HG03521 (cell line): Measurements from ENCODE around the gene ATOSB.

Experiments used
- ATAC-seq: cut with Tn5 transposase; IDR thresholded peaks from one replicate; pipeline ENCODE4 v1.9.1; 2021; ENCODE audit warnings: mild to moderate bottlenecking, moderate library complexity; ENCODE audit not compliant: unreplicated experiment

The ATOSB gene

DNA sequence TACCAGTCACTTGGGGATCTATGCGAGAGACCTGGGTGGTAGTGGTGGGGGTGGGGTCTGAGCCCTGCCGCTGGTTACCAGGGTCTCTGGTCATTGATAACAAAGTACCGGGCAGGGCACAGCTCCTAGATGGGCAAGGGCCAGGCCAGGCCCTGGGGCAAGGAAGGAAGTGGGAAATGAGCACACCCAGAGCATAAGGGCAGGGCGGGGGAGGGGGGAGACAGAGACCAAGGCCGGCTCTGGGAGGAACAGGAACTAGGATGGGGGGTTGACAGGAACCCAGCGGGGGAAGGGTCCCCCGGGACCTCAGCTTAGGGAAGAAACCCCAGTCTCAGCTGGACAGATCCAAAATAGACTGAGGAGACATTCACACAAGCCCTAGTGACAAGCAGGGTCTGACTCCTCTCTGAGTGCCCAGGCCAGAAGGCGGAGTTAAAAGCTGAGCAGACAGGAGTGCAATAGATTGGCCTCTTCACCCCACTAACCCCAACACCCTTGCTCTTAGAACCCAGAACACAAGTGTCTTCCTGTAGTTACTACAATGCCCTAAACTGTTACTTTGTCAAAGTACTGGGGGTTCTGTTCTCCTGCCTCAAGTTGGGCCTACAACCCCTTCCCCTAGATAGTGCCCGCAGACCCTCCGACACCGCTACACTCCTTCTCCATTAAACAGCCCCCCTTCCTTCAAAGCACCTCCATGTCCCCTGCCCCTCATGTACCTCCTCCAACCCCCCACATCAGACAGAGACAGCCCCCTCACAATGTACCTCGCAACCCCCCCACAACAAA is 628 bp downstream of the ATOSB start:
- no peak for ATAC-seq

DNA sequence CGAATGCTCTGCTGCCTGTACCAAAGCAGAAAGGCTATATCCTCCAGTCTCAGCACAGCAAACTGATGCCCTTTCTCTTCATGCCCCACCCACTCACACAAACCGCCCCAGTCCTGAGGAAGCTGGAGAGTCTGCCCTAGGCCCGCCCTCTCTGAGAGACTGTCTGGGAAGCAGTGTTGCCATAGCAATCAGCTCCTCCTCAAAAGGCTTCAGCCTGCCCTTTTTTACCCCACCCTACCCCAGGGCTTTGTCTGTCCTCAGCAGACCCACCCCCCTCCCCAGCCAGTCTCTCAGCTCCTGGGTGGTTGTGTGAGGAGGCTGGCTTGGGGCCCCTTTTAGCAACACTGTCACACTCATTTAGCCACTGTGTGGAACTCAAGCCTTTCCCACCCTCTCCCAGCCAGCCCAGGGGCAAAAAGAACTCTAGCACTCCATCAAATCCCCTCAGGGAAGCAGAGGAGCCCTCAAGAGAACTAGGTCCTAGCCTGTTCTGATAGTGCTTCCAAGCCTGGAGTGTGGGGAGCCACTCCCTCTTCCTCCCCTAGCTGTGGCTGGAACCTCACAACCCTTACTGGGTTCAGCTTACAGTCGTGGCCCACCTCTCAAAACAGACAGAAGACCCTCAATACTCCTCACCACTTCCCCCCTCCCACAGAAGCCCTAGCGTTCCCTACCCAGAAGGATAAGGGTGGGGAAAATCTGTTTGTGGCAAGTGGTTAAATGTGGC is 1.4 kb downstream of the ATOSB start:
- ATAC-seq = no peak

DNA sequence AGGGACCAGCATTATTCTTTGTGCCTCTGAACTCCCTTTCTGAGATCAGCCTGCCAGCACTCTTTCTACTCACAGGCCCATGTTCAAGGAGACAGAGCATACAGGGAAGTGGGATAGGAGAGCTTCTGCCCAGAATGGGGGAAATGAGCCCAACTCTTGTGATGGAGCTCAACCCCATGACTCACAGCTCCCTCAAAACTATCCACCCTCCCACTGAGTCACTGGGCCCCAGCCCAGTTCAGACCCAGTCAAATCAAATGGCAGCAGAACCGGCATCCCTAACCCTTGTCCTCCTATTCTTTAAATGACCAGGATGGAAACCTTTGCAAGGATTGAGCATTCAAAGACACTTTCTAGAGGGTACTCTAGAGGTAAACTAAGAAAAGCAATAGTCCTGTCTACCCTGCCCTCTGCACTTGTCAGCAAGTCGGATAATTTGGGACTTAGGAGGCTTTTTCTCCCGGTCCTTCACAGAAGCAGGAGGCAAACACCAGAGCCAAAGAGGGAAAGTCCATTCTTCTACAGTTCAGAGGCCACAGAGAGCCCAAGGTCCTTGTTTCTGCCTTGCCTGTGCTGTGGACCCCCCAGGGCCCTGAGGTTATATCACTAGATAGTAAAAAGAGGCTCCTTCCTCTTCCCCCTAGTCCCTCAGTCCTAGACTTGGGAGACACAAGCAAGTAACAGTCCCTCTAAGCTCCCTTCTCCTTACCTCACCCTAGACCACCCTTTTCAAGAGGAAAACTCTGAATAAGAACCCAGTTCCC is 3.2 kb downstream of the ATOSB start:
- ATAC-seq = no peak

DNA sequence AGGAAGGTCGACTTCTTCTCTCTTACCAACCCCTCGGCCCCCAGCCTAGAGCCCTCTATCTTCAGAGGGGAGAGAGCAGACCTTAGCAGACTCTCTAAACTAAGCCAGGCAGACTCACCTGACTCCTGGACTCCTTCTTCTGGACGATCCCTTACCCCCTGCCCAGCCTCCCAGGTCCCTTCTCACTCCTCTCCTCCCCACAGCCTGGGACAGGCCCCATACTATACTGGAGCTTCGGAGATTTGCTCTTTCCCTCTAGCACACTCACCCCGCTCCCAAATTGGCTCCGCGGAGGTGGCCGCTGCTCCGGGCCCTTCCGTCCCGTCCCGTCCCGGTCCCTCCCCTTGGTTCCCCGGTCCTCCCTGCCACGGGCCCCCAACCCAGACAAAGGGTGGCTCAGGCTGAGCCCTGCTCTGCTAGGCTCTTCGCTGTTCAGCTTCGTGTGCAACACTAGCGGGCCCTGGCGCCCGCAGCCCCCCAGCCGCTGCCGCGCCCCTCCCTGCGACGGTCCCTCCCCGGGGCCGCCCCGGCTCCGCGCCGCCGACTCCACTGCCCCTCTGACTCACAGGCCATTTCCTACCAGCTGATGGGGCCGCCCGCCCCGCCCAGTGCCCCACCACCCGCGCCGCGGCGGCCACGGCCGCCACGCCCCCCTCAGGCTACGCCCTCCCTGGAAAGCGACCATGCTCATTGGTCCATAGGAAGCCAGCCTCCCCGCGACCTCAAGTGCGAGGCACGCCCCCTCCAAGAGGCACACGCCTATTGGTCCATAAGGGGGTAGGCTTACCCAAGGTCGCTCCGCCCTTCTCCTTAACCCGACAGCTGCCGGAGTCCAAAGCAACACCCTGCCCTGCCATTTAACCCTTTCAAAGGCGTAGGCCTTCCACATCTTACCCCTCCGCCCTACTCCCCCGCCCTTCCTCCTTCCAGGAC is 4.4 kb downstream of the ATOSB start:
- peak; percentile 68 for ATAC-seq

DNA sequence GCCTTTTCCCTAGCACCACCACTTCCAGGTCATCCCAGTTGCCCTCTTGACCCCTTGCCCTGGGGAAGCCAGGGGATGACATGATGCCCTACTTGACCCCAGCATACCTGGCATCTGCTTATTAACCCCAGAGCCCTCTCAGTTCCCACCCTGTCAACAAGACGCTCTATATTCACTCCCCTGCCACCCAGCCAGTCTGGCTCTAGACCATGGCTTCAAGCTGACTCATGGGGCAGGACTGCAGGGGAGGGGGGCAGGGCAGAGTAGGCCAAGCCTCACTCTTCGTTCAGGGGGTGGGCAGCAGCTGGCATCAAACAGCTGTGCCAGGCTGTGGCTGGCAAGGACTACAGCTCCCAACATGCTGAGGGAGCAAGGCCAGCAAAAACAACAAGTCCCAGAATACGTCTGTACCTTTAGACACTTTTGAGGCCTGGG is 5.3 kb downstream of the ATOSB start:
- no peak for ATAC-seq

DNA sequence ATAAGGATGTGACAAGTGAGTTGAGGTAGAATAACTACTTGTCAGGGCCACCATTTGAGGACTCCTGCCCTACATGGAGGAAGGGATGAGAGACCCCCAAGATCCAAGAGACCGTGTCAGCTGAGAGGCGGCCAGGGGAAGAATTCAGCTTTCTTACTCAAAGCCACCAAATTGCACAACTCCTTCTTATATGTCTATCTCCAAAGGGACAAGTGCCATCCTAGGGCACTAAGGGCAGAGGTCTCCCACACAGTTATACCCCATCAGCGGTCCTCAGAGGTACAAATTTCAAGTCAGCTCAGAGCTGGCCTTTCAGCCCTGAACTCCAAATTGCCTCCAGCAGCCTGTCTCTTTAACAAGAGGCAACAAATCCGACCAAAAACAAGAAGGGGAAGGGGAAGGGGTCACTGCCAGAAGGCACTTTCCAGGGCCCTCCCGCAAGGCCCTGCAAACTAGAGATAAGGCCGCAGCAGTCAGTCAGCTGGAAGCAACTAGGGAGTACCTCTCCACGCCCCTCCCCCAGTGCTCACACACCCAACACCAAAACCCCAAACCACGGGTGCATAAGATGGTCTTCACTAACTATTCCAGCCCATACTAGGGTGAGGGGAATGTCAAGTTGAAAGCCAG is 6.6 kb downstream of the ATOSB start:
- no peak for ATAC-seq

DNA sequence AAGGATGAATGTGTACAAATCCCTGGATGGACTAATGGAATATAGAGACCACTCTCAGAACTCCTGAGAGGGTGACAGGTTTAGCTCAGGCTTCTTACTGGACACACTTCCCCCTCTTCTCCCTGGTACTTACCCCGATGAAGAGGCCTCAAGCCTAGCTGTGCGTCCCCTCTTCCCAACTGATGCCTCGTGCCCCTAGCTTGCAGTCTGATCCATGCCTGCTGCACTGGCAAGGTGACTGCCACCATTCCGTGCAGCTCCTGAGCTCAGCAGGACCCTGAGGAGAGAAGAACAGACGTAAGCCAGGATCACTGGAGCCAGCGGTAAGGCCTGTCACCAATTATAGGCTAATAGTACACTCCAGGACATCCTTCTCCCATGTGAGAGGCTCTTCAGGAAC is 7.2 kb downstream of the ATOSB start:
- ATAC-seq = no peak

DNA sequence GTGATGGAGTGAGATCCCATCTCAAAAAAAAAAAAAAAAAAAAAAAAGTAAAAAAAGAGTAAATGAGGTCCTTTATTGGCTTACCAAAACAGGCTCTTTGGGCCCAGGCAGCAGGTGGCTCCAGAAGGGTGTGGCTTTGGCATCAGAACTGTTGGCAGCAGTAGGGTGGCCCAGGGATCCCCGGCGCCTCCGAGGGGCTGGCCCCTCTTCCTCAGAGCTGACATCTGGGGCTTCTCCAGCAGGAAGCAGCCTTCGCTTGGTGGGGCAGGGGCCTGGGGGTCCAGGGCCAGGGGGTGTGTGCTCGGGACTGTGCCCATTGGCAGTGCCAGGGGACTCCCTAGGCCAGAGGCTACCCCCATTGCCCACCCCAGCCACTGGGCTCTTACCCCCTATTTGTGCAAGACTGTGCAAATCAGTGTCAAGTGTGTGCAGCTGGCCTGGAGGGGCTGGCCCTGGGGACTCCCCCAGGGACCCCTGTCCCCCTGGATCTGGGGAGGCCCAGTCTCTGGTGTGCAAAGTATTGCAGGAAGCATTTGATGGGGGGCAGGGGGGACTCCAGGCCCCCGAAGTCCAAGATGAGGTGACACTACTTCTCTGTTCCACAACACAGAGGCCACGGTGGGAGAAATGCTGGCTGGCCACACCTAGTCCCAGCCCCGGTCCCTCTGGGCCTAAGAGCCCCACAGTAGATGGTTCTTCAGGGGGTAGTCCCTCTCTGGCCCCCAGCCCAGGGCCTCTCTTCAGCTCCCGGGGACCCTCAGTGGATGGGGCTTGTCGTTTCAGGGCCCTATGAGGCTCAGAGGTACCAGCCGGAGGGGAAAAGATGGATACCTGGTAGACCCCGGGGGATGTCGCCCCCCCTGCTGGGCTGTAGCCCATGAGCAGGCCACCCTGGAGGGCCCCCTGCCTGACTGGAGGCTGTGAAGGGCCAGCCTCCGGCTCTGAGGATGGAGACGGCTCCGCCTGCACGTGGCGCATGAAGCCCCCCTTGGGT is 8.1 kb downstream of the ATOSB start:
- ATAC-seq = no peak

DNA sequence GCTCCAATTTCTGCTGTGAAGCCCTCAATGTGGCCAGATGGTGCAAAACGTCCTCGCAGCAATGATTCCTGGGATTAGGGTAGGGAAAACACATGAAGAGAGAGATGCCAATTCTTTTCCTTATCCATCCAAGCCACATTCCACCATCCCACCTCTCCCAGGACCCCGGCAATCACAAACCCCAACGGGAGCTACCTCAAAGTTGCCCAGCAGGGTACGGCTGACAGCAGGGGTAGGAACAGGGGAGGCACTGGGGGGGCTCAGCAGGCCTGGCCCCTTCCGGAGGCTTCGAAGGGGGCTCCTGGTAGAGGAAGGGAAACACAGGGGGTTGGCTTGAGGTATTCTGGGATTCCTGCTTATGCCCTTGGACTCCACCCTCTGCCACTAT is 9.3 kb downstream of the ATOSB start:
- no peak for ATAC-seq

DNA sequence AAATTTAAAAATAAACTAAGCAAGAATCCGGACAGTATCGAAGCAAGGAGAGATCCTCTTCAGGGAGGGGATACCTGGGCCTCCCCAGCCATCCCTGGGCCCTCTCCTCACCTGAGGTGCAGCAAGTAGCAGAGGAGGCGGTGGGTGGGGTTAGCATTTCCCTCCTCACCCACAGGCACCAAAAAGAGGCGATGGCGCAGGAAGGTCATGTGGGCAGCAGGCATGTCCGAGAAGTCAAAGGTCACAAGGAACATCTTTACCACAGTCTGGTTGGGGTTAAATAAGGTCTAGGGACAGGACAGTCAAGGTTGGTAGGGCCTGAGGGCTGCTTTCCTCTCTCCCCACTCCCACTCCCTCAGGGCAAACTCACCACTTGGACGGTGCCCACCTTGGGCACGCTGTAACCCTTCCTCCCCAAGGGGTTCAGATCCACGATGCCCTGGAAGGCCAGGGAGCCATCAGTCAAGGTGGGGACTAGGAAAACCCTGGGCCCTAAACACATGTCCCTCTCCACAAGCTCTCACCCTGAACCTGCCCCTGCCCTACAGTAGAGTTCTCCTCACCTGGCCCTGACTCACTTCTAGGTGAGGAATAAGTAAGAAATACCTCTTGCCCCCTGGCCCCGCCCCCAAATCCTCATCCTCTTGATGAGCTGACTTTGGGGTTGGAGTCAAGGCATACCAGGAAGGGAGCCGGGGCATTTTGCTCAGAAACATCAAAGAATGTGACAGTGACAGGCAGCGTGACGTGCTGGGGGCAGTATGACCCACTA is 9.9 kb downstream of the ATOSB start:
- ATAC-seq = no peak

DNA sequence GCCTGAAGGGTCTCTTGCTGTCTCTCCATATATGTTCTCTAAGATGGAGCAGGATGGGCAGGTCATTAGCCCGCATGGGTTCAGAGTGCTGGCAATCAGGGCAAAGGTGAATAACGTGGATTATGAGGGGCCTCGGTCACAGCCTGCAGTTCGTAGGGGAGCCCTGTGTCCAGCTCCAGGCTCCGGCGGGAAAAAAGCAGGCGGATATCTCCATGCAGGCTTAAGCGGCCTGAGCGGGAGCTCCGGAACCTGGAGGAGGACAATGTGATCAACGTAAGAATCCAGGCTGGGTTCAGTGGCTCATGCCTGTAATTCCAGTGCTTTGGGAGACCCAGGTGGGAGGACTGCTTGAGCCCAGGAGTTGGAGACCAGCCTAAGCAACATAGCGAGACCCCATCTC is 10.5 kb downstream of the ATOSB start:
- no peak for ATAC-seq

DNA sequence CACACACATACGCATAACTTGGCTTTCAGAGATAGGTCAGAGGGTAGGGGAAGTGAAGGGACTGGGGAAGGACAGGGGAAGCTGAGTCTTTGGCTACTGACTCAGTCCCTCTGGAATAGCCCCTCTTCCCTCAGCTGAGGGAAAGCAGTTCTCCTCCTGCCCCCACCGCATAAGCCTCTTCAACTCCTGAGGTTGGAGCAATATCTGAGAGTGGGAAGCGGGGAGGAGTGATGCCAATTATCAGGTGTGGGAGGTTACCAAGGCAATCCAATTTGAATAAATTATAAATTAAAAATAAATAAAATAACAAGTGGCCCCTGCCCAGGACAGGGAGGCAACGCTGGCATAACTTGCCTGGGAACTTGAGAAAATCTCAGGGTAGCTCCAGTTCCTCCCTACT is 11.1 kb downstream of the ATOSB start:
- ATAC-seq = no peak

DNA sequence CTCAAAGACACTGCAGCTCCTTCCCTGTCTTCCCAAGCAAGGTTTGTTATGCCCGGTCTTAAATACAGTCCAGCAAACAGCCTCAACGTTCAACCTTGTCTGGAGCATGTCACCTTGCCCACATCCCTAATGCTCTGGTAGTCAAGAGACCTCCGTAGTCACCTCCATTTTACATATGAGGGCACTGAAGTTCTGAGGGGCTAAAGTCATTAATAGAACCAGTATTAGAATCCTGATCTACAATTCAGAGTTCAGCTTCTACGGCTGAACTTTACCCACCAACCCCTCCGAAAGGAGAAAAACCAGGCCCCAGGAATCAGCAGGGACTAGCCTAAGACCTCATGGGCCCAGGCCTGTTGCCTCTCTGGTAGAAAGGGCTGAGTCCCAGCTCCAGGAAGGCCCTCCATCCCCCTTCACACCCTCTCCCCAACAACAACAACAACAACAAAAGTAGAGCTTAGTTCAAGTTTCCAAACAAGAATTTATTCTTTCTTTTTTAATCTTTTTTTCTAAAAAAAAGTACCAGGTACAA is 11.9 kb downstream of the ATOSB start:
- ATAC-seq = no peak

DNA sequence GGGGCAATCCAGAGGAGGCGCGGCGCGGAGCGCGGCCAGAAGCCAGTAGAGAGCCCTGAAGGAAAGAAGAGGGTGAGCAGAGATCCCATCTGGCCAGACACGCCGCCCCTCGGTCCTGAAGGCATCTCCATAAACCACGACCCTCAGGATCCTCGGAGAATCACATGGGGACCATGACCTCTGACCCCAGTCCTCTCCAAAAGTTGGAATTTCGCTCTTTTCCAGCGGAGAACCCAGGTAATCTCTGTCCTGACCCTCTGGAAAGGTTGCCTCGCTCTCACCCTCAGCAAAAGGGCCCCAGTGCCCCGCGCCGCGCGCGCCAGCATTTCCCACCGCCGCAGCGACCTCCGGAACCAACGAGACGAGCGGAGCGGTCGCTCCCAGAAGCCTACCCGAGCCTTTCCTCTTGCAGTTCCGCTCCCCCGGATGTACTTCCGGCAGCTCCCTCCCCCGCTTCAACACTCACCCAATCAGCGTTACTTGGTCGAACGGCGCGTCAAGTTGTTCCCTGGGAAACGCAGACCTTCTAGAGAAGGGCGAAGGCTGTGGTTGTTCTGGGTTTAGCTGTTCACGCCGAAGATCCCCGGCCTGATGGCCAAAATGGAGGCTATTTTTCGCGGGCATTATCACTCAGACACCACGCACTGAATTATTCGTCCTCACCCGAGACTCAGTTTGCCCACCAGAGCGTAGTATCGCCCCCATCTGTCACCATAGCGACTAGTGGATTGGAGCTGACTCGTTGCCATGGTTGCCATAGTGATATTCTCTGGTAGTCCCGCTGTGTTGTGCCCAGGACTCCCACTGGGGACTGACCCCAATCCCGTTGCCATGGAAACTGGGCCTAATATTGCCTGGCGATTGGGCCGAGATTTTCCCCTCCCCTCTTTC is 12.6 kb downstream of the ATOSB start, which contains the start of gene STOML2:
TSS of gene STOML2 (minus strand) at position 363 of the 891 bp plus-strand sequence. CDS start at position 326, 37 bp downstream.
- ATAC-seq = peak; percentile 88

DNA sequence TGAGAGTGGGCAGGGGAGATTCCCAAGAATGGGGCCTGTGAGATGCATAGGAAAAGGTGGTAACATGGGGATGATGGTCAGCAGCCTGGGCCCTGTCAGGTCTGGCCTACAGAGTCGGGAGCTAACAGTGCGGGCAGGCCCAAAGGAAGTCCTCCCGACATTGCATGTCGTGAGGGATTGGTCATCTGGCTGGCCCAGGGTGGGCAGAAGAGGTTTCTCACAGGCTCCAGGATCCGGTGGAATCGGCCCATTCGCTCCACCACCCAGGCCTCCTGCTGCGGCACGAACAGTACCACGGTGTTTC is 13.2 kb downstream of the ATOSB start:
- no peak for ATAC-seq

DNA sequence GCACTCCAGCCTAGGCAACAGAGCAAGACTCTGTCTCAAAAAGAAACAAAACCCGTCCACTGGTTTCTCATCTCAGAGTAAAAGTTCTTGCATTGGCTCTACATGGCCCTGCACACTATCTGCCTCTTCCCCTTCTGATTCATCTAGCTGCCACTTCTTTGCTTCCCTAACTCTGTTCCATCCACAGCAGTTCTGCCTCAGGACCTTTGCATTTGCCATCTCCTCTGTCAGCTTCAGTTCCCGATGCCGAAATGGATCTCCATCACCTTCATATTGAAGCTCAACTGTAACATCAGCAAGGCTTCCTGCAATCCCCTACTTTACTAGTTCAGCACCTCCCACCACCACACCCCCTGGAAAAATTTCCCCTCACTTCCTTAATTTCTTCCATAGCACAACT is 18.1 kb downstream of the ATOSB start:
- no peak for ATAC-seq
